ENCODE results near the gene PHACTR2. TPM values are rescaled to one million over a fixed set of nuclear protein-coding genes. Genes with fewer than 3 reads are reported as not detected.

PHACTR2 gene
- polyA plus RNA-seq, 10 donors: 26.6 to 48.8 (median 37.5) TPM

DNA sequence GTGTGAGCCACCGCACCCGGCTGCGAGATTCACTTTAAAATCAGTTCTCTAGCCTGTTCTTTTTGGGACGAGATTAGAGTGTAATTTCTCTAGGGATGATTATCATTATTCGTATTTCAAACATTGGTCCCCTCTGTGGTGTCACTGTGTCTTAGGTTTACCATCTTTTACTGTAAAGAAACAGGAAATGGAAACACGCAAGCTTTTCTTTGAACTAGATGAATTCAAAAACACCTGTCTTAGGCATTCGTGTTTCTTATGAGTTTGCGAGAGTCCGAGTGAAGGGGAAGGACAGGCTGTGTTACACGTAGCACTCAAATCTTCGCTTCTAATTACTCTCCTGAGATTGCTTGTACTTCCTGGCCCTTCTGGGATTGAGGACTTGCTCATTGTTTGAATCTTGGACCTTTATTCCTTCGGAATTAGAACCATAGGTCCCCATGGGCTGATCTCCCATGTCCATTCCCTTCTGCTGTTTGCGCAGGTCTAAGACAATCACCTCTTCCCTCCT, 61.6 kb downstream of the PHACTR2 start:
- no peak for DNase-seq

DNA sequence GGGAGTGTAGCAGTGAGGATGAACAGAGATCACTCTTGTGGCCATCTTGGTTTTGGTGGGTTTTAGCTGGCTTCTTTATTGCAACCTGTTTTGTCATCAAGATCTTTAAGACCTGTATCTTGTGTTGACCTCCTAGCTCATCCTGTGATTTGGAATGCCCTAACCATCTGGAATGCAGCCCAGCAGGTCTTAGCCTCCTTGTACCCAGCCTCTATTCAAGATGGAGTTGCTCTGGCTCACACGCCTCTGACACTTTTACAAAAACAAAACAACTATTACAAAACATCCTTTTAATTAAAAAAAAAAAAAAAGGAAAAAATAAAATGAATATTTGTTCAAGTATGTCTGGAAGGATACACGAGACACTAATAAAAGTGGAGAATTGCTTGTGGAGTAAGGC, 62.4 kb downstream of the PHACTR2 start:
- DNase-seq: no peak

DNA sequence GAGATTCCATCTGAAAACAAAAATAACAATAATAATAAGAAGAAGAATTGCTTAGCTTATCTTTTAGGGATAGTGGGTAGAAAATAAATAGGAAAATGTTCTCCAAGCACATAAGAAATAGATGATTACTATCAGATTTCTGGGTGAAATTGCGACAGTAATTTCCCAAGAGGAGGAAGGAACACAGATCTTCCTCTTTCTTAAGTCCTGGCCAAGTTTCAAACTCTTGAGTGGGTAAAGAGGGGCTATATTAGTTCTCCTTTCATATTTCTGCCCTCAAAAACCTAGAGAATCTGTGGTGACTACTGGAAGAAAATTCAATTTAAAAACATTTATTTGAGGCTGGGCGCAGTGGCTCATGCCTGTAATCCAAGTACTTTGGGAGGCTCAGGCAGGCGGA, 63.7 kb downstream of the PHACTR2 start:
- DNase-seq: no peak

DNA sequence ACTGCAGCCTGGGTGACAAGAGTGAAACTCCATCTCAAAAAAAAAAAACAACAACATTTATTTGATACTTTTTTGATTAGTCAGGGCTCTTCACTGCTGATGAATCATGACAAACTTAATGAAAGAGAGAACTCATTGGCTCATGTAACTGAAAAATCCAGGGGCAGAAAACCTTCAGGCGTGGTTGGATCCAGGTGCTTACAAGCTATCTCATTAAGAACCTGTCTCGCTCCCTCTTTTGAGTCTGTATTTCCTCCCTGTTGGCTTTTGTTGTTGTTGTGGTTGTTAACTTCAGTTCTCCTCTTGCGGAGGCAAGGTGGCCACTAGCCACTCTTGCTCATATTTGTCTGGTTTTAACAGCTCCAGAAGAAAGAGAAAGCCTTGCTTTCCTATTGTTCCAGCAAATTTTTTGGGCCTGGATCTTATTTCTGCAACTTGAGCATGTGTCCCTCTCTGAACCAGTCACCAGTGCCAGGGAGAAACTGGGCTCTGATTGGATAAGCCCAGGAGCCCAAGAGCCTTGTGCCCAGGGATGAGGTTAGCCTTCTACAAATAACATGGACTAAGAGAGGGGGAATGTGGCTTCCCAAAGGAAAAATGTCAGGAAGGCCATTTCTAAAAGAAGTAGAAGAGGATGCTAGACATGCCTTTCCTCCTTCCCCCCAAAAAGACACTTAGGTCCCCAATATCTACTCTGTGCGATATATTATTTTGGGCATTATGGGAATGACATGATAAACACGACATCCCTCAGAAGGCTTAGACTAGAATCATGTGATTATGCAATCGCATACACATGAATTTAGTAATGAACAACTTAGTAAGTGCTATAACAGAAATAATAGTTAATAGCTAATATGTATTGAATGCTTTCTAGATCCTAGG, 64.5 kb downstream of the PHACTR2 start:
- no peak for DNase-seq

DNA sequence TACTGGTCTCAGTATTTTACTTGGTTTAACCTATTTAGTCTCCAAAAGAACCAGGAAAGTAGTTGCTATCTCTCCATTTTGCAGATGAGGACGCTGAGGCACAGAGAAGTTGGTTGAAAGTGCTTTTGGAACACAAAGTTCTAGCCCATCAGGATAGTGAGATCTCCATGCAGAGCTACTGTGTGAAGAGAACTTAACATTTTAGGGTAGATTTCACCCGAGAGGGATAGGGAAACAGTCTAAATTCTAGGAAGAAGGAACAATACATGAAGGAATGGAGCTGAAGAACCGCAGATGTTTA, 65.1 kb downstream of the PHACTR2 start:
- DNase-seq: no peak

DNA sequence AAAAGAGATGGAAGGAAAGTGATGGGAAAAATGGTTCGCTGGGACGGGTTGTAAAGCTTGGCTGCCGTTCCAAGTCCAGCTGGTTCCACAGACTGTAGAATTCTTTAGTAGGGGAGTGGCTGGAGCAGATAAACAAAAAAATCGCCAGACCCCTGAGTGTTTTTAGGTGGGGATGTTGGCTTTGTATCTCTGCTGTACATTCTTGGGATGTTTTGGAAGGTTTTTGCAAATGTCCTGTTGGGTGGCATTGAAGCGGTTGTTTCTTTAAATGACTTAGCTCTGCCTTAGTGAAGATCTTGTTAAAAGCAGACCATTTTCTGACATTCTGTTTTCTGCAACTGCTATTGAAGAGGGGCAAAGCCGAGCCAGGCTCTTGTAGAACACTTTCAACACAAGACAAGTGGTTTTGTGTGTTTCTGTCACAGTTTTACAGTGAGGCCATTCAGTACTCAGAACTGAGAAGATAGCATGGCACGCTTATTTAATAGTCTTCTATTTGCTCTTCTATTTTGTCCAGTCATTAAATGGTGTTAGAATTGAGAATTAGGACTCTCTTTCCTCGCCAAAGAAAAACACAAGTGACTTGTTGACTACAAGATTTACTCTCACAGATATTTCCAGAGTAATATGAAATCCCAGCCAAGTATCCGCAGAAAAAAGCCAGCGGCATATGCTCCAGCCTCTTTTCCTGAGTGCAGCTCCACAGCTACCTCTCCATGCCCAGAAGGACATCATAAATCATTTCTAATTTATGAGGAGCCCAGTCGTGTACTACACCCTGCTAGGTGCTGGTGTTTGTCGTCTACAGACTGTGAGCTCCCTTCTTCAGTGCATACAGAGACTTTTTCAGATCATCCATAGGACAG, 65.8 kb downstream of the PHACTR2 start:
- peak; percentile 85 to 96 (median 89) for DNase-seq

DNA sequence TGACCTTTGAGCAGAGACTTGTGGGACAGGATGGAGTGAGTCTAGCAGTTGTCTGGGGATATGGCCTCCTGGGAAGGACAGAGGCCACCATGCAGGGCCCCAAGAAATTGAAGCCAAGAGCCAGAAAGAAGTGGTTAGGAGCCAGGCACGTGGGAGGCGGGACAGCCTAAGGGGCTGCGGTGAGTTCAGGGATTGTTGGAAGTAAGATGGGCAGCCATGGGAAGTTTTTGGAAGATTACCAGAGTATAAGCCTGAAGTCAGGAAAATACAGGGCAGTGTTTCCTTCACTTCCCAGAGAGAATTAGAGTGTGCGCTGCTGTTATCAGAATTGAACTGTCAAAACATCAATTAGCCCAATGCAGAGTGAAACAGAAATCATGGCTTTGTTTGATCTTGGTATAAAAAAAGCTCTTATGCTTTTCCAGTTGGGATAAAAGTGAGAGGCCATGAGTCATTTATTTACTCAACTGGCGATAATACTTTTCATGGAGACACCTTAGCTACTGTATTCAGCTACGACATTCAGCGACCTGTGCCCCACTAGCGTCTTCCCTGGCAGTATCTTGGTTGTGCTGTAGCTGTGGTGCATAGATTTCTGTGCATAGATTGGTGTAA, 66.9 kb downstream of the PHACTR2 start:
- DNase-seq: peak in 1 of 3 donors; percentile 37

DNA sequence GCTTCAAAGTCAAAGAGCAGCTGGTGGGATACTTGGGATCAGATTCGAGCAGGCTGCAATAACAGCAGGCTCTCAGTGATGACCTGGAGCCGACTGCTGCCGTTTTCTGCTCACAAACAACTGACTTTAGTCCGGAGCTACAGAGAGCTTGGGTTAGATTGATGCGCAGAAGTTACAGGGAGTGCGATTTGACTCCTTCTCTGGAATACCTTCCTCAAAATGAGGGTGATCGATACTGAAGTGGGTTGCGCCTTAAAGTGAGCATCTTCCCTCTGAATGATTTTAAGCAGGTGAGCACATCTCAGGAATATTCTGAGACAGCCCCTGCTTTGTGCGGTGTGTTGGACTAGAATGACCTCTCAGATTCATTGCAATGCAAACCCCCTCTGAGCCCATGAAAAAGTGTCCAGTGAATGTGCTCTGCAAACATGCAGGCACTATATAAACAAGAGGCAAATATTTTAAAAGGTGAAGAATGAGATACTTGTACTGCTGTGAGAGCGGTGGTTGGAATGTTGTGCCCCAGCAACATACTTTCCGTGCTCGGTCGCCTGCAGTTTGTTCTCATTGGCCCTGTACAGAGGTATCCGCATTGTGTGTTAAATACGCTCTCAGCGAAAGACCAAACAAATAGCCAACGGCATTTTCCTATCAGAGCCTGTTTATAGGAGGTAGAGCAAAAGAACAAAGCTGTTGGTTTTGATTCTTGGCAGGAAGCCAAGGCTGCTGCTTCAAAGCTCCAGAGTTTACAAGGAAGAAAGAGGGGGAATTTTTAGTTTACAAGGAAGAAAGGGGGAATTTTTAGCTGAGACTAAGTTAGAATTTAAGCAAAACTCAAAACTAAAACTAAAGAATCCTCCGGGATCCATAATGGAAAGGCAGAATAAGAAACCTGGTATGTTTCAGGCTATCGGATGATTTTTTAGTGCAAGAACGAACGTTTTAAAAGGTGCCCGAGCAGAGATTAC, 67.7 kb downstream of the PHACTR2 start:
- peak in 2 of 3 donors; percentile 73 to 86 for DNase-seq

DNA sequence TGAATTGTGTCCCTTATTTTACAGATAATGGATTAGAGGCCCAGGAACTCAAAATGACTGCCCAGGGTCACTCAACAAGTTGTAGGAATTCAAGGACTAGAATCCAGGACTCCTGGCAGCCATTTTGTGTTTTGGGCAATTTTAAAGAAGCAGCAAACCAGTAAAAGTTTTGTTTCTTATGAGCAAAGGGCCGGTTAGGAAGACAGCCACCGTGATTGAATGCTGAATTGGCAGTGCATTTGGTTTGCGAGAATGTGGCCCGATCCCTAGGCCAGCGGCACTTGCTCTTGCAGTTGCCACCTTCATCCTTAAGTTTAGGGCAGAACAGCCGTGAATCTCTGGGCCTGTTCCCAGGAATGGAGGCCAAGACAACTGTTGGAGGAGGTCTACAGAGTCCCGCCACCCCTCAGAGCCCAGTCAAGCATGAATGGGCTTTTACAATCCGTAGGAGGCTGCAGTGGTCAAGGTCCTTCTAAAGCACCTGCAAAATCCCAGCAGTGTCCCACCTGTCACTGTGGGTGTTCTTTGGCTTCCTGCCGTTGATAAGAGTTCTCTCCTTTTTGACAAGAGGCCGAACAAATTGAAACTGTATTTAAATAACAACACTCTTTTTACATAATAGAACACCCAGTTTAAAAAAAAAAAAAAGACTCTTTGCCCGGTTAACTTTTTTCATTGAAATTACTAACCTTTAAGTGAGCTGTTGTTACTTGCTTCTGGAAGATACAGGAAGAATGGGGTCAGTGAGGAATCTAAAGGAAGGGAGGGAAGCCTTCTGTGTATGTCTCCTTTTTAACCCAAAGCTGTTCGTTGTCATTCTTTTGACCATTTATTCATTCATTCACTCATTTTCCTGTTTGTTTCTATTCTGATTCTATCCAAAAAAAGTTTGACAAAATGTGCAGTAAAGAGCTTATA, 68.7 kb downstream of the PHACTR2 start:
- peak in 2 of 3 donors; percentile 36 to 59 for DNase-seq

DNA sequence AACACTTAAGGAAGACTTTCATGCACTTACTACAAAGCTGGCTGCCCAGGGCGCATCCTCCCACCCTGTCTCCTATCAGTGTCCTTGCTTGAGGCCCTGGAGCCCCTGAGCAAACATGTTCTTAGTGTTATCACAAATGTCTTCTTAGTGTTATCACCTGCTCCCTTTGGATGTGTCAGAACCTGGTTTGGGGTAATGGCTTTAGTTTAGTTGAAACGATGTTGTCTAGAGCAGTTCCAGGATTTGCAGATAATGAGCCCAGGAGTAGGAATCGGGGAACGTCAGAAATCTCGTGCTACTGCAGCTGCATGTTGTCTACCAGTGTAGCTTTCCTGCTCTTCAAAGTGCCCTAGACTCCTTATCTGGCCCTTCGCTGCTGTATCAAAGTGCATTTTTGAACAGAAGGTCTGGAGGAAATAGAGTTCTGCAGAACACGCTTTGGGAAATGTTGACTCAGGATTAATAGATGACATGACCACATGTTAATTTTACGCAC, 69.6 kb downstream of the PHACTR2 start:
- DNase-seq: no peak

DNA sequence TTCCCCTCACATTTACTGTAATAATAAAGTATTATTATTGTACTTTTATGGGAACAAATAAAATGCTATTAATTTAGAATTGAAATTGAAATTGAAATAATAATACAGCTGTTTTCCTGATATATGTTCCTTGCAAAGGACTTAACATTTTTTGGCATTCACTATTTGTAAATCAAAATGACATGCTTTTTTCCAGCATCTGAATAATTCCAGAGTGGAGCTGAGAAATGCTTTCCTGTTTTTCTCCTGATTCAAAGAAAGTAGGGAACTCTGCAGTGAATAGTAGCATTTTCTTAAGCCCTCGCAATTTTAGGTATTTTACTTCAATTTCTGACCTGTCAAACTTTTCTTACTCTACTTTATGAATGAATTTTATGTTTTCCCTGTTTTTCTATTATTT, 72.1 kb downstream of the PHACTR2 start:
- peak in 1 of 3 donors; percentile 48 for DNase-seq

DNA sequence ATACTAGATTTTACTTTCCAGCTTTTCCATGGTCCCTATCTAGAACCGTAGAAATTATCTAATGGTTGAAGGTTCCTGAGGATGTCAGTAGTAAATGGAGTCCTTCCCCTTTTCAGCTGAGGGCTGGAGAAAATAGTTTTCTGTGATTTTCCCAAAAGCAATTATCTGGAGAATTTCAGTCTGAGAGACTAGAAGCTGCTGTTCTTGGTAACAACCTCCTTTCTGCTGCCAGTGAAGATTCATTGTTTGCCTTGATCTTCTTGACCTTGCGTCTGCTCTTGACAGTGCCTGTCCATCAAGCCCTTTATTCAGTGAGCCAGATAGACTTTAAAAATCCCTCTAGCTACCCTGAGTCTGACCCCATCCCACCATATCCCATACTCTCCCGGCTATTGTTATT, 73.1 kb downstream of the PHACTR2 start:
- peak in 1 of 3 donors; percentile 42 for DNase-seq

DNA sequence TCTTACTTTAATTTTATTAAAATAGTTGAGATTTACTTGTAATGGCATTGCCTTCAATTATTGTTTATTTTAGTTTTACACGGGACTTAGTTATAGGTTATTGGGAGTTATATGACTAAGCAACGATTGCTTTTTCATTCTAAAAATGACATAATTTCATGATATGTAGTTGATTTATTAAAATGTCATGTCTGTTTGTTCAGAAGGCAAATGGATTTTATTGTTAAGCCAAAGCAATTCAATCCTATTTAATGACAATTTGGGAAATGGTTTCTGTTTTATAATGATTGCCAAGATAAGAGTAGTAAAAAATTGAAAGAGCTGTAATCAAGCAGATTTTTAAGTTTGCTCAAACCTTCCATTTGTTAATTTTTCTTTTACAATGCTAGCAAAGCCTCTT, 74.7 kb downstream of the PHACTR2 start:
- DNase-seq: no peak

DNA sequence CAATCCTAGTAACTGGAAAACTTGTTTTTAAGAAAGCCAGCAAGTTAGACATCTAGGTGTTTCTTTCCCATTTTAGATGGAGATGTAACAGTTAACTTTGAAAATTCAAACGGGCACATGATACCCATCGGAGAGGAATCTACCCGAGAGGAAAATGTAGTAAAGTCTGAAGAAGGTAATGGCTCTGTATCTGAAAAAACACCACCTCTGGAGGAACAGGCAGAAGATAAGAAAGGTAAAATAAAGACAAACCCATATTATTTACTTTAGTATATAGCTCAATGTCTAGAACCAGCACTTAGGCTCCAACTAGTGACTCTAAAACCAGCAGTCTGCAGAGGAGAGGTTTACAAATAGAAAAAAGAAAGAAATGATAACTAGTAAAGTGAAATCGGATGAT, 75.9 kb downstream of the PHACTR2 start:
- DNase-seq: no peak

DNA sequence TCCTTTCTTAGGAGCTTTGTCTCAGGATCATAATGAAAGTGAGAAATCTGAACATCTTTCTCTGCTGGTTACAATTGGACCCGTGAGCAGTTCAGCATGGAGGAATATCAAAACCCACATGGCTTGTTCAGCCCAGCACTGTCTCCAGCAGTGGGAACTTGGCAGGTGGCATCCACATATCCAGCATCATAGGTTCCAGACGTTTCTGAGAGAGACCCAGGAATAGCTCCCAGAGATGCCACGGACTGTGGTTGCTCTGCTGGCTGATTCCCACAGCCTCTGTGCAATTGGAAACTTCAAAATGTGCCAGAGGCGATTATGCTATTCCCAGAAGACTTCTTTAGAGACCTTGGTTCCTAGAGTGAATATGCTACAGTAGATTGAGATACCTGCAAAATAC, 76.4 kb downstream of the PHACTR2 start:
- no peak for DNase-seq

DNA sequence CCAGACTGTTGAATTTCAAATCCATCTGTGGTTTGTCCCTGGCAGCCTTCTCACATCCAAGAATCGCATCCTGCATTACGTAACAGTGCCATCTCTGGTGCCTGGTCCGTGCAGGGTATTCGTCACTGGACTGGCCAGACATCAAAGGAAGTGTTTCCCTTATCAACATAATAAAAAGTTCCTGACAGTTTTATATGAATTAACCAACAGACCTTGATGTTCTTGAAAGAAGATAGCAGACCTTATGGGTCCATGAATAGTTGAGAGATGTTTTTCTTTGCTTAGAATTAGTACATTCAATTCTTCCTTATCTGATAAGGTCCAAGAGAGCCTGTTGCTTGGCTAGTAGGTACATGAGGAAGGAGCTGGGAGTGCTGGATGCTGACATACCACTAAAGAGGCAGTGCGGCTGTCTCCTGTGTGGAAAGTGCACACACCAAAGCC, 77.6 kb downstream of the PHACTR2 start:
- no peak for DNase-seq

DNA sequence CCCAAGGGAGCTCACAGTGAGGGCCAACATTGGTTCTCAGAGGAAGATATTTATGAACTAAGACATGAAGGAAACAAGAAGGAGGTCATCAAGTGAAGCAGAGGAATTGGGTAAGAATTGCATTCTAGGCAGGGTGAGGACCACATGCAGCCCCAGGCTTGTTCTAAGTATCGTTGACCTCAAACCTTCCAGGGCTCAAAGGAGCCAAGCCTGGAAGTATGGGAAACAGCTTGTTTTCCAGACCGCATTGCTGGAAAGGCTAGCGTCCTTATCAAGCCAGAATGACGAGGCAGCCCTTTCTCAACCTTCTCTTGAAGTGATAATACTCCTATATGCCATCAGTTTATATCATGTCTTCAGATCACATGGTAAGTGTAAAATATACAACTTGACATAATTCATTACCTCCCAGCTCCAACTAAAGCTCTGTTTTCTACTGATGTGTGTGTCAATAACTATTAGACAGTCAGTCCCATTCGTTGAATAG, 79.6 kb downstream of the PHACTR2 start:
- DNase-seq: no peak

DNA sequence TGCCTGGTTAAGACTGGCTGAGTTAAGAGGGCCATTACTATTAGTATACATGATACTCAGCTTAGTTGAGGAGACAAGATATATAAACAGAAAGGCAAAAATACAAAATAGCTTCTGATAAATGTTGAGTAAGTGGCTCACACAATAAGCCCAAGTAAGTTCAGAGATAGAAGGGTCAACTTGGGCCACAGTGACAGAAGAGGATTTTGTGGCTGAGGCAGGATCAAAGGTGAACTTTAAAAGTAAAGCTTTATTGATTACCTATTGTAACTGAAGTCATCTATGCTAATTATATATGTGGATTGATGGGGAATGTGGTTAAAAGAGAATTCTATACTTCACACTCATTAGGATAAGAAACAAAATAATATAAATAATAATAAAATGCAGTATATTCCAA, 80.8 kb downstream of the PHACTR2 start:
- DNase-seq: no peak

DNA sequence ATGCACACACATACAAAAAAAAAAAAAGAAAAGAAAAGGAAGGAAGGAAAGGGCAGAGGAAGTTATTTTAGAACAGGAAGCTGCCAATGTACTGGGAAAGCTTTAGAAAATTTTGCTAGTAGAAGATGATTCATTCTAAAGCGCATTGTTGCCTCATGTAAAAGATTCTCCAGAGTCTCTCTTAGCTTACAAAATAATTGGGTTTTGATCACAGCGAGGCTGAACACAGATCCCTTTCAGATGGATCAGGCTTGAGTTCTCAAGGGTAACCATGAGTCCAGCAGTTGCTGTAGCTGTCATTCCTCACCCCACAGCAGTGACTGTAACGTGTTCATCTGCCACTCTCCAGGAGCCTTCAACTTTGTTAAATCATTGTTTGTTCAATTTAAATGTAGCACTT, 81.9 kb downstream of the PHACTR2 start:
- no peak for DNase-seq

DNA sequence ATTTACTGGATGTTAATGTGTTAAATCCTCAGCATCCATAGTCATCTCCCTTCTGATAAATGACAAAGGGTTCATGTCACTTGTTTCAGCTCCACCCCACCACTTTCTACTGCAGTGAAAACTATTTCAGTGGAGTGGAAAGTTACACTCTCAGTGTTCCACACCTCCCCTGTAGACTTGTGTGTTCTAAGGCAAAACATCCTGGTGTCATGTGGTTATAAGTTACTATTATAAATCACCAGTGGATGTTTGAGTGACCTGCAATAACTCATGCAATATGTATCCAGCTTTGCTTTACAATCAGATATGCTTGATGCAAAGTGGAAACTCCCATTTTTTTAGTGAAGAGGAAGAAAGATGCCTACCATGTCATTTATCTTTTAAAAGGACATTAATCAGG, 83.3 kb downstream of the PHACTR2 start:
- no peak for DNase-seq

All from muscle of back (tissue), 11 donors.